GM21381 (cell line): ENCODE data around the gene ZNF778.
"Not testable (repeated sequence)": the region's sequence is repeated elsewhere in the genome, so short reads cannot be mapped to it uniquely, and the experiment has no call there.

Experiments
- ATAC-seq: cut with Tn5 transposase; IDR thresholded peaks from one replicate; pipeline ENCODE4 v1.9.1; 2021; ENCODE audit warnings: mild to moderate bottlenecking, moderate library complexity; ENCODE audit not compliant: unreplicated experiment

The ZNF778 gene

DNA sequence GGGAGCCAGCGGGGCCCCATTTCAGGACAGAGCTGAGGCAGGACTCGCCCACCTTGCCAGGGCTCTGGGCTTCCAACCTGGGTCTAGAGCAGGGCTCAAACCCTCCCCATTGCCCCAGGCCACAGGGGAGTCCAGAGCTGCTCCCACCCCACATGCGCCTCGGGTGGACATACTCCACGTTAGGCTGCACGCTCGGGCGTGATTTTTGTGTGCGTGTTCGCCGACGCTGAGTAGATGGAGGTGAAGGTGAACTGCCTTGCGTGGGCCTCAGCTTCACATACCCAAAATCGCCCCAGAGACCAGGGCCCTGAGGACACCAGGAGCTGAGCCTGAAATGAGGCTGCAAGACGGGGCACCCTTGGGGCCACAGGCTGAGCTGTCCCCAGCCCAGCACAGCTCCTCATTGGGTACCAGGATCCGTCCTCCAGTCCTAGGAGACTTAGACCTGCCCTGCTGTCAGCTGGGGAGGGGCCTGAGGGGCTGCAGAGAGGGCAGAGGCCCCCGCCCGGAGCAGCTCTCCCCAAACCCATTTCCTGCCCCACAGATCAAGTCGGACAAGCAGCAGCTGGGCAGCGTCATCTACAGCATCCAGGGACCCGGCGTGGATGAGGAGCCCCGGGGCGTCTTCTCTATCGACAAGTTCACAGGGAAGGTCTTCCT lies 37.7 kb upstream of the ZNF778 start:
- no peak for ATAC-seq

DNA sequence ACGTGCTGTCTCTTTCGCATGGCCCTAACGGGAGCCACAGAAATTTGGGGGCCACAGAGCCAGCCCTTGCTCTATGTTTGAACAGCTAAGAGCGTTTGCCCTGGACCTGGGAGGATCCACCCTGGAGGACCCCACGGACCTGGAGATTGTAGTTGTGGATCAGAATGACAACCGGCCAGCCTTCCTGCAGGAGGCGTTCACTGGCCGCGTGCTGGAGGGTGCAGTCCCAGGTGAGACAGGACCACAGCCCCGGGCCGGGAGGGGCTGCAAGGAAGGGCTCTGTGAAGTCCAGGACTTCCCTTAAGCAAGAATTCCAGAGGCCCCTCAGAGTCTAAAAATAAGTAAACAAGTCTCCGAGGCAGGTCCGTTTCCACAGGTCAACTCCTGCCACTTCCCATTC lies 34.0 kb upstream of the ZNF778 start:
- no peak for ATAC-seq

GRCh38 chr16:89183975-89184676 lies 33.4 kb upstream of the ZNF778 start:
- no peak for ATAC-seq

- ATAC-seq = no peak
Observed at GRCh38 chr16:89184677-89184932, 32.9 kb upstream of the ZNF778 start.

DNA sequence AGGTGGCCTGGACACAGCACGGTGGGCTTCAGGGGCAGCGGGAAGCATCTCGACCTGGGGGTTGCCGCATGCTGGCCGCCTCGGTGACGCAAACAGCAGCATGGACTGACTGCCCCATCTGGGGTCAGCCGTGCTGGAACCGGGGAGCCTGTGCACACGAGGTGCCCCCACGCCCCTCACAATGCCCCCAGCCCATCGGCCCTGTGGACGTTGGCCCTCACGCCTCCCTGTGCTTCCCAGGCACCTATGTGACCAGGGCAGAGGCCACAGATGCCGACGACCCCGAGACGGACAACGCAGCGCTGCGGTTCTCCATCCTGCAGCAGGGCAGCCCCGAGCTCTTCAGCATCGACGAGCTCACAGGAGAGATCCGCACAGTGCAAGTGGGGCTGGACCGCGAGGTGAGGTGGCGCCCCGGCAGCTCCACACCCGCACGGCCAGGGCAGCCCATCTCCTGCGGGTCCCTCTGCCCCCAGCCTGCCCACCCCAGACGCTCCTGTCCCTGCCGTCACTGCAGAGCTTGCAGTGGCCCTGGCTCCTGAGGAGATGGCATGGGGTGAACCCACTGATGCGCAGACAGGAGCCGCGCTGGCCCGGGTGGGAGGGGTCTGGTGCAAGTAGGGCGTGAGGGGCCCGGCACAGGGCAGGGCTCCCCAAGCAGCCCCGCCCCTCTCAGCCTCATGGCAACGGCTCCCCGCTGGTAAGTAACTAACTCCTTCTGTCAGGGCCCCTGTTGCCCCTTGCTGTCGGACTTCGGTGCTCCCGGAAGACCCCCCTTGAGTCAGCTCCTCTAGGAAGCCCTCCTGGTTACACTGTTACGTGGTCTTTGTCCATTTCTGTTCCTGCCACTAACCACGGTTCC lies 32.3 kb upstream of the ZNF778 start:
- no peak for ATAC-seq

GRCh38 chr16:89185887-89186592 lies 31.5 kb upstream of the ZNF778 start:
- not testable (repeated sequence) for ATAC-seq

DNA sequence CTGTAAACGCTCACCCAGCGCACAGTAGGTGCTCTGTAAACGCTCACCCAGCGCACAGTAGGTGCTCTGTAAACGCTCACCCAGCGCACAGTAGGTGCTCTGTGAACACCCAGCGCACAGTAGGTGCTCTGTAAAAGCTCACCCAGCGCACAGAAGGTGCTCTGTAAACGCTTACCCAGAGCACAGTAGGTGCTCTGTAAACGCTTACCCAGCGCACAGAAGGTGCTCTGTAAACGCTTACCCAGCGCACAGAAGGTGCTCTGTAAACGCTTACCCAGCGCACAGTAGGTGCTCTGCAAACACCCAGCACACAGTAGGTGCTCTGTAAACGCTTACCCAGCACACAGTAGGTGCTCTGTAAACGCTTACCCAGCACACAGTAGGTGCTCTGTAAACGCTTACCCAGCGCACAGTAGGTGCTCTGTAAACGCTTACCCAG lies 30.9 kb upstream of the ZNF778 start:
- not testable (repeated sequence) for ATAC-seq

DNA sequence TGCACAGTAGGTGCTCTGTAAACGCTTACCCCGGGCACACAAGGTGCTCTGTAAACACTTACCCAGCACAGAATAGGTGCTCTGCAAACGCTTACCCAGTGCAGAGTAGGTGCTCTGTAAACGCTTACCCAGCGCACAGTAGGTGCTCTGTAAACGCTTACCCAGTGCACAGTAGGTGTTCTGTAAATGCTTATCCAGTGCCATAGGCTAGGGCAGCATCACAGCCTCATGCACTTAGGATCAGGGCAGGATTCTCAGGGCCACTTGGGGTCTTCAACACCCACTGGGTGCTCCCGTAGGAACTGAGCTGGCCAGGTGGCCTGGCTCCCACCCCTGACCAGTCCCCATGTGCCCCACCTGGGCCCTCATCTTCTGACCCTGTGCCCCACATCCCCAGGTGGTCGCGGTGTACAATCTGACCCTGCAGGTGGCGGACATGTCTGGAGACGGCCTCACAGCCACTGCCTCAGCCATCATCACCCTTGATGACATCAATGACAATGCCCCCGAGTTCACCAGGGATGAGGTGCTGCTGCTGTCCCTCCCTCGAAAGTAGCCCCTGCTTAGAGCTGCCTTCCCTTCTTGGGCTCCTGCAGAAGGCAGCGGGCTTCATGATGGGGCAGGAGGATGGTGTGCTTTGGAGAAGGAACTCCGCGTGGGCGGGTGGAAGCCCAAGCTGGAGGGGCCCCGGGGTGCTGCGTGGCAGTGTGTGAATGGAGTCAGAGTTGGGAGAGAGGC lies 30.3 kb upstream of the ZNF778 start:
- no peak for ATAC-seq

GRCh38 chr16:89187770-89188392 lies 29.6 kb upstream of the ZNF778 start:
- no peak for ATAC-seq

- ATAC-seq = not testable (repeated sequence)
Observed at GRCh38 chr16:89188471-89189357, 28.8 kb upstream of the ZNF778 start.

- ATAC-seq = no peak
Observed at GRCh38 chr16:89189358-89190025, 28.0 kb upstream of the ZNF778 start.

- no peak for ATAC-seq
Observed at GRCh38 chr16:89190150-89190958, 27.1 kb upstream of the ZNF778 start.

GRCh38 chr16:89191033-89191900 lies 26.2 kb upstream of the ZNF778 start:
- ATAC-seq = no peak

- ATAC-seq = no peak
Observed at GRCh38 chr16:89191901-89192185, 25.7 kb upstream of the ZNF778 start.

DNA sequence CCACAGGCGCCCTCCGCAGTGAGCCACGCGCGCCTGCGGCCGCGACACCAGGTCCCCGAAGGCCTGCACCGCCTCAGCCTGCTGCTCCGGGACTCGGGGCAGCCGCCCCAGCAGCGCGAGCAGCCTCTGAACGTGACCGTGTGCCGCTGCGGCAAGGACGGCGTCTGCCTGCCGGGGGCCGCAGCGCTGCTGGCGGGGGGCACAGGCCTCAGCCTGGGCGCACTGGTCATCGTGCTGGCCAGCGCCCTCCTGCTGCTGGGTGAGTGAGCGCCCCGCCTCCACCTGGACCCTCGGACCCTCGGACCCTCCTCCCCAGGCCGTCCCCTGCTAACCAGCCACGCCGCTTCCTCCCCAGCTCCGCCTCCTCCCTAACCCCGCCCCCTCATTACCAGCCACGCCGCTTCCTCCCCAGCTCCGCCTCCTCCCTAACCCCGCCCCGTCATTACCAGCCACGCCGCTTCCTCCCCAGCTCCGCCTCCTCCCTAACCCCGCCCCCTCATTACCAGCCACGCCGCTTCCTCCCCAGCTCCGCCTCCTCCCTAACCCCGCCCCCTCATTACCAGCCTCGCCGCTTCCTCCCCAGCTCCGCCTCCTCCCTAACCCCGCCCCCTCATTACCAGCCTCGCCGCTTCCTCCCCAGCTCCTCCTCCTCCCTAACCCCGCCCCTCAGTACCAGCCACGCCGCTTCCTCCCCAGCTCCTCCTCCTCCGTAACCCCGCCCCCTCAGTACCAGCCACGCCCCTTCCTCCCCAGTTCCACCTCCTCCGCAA lies 25.1 kb upstream of the ZNF778 start:
- ATAC-seq = not testable (repeated sequence)

GRCh38 chr16:89192956-89193575 lies 24.4 kb upstream of the ZNF778 start:
- no peak for ATAC-seq
